ENCODE results near the gene CECR2. TPM values are rescaled to one million over a fixed set of nuclear protein-coding genes. Genes with fewer than 3 reads are reported as not detected.

The CECR2 gene
- total RNA-seq, 4 donors from 2014 or later = 12.3 to 29.6 (median 20.4) TPM

DNA sequence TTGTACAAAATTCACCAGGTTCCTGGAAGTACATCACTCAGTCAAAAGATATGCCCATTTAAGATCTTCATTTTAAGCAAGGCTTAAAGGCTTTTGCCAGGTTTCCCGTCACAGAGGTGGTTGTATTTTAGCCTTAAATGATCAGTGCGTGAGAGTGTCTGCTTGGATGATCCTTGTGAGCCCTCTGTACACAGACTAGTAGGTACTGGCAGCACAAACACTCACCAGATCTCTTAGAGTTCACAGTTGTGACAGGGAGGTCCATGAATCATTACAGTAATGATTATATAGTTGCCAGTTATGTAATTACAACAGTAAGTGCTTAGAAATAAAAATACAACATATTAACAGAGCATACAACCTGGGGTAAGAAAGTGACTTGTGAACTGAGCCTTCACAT is 109.9 kb downstream of the CECR2 start:
- no peaks in the 10 kb centered on the region for H3K9me3 ChIP-seq
- no peak for TF ChIP-seq POLR2A (IDR thresholded peaks at IDR 0.05)
- no peak for TF ChIP-seq CTCF (IDR thresholded peaks at IDR 0.05 in 4 of 5, conservative IDR thresholded peaks at IDR 0.05 in 1 of 5)
- peaks cover 51 to 53% of the 10 kb centered on the region in 2 donors for H3K4me1 ChIP-seq
- intact Hi-C loops (cut with DNase I; ENCODE audit: low total_unique reads) (no loop called here), in situ Hi-C loops (cut with MboI; ENCODE audit: low sequenced_read_pairs in 4 of 4) (loop anchor here in 3 of 4 donors (10.0 to 25.0 kb wide), 3 partner anchors 104 to 317 kb away; partner anchors contain the start of genes ADA2 (in 1 of the 3) and HDHD5 (in 1 of the 3))
- peak overlapping the region in 3 of 4 donors; percentile 41 to 89 (median 44) for H3K27ac ChIP-seq
- no peak for DNase-seq
- no peak overlapping the region for H3K4me3 ChIP-seq
- H3K27me3 ChIP-seq = no peaks in the 10 kb centered on the region
- ATAC-seq = no peak
- H3K36me3 ChIP-seq = no peaks in the 10 kb centered on the region

GRCh38 chr22:17481424-17481823 is 112.2 kb downstream of the CECR2 start:
- Histone ChIP-seq H3K9me3 (no peaks in the 10 kb centered on the region), H3K27ac (peak overlapping the region in 3 of 4 donors; percentile 25 to 34 (median 29)), H3K4me3 (no peak overlapping the region), H3K27me3 (no peaks in the 10 kb centered on the region), H3K4me1 (peaks cover 44 to 46% of the 10 kb centered on the region in 2 donors), H3K36me3 (no peaks in the 10 kb centered on the region)
- in situ Hi-C loops (cut with MboI; ENCODE audit: low sequenced_read_pairs in 4 of 4) = loop anchor here in 2 of 4 donors (25.0 kb wide), 2 partner anchors 269 to 319 kb away; partner anchors contain the start of genes ADA2 (in 1 of the 2) and HDHD5 (in 1 of the 2)
- no peak for ATAC-seq
- no peak for DNase-seq
- TF ChIP-seq CTCF (IDR thresholded peaks at IDR 0.05 in 4 of 5, conservative IDR thresholded peaks at IDR 0.05 in 1 of 5) = no peak
- no peak for TF ChIP-seq POLR2A (IDR thresholded peaks at IDR 0.05)
- intact Hi-C loops (cut with DNase I; ENCODE audit: low total_unique reads) = no loop called here

GRCh38 chr22:17483688-17484372 is 114.6 kb downstream of the CECR2 start:
- ATAC-seq (peak; percentile 97 to 99), DNase-seq (peak; percentile 54 to 76)
- TF ChIP-seq CTCF (IDR thresholded peaks at IDR 0.05 in 4 of 5, conservative IDR thresholded peaks at IDR 0.05 in 1 of 5) (no peak), POLR2A (IDR thresholded peaks at IDR 0.05) (no peak)
- peaks cover 28 to 29% of the 10 kb centered on the region in 2 donors for H3K4me1 ChIP-seq
- peak overlapping the region; percentile 80 to 88 (median 86) for H3K27ac ChIP-seq
- no peak overlapping the region for H3K4me3 ChIP-seq
- in situ Hi-C loops (cut with MboI; ENCODE audit: low sequenced_read_pairs in 4 of 4) = loop anchor here in 2 of 4 donors (25.0 kb wide), 2 partner anchors 272 to 322 kb away; partner anchors contain the start of genes ADA2 (in 1 of the 2) and HDHD5 (in 1 of the 2)
- H3K36me3 ChIP-seq = no peaks in the 10 kb centered on the region
- H3K9me3 ChIP-seq = no peaks in the 10 kb centered on the region
- H3K27me3 ChIP-seq = no peaks in the 10 kb centered on the region
- intact Hi-C loops (cut with DNase I; ENCODE audit: low total_unique reads) = no loop called here

- H3K4me3 ChIP-seq = no peak overlapping the region
- intact Hi-C loops (cut with DNase I; ENCODE audit: low total_unique reads) = loop anchor here (5.0 kb wide), 1 partner anchor 312 kb away; no protein-coding TSS in a partner anchor
- no peak for TF ChIP-seq CTCF (IDR thresholded peaks at IDR 0.05 in 4 of 5, conservative IDR thresholded peaks at IDR 0.05 in 1 of 5)
- TF ChIP-seq POLR2A (IDR thresholded peaks at IDR 0.05) = no peak
- DNase-seq (no peak), ATAC-seq (peak in 1 of 2 donors; percentile 18)
- H3K9me3 ChIP-seq = no peaks in the 10 kb centered on the region
- peak overlapping the region; percentile 80 to 88 (median 86) for H3K27ac ChIP-seq
- no peaks in the 10 kb centered on the region for H3K36me3 ChIP-seq
- H3K27me3 ChIP-seq = no peaks in the 10 kb centered on the region
- in situ Hi-C loops (cut with MboI; ENCODE audit: low sequenced_read_pairs in 4 of 4) = loop anchor here in 2 of 4 donors (25.0 kb wide), 2 partner anchors 272 to 322 kb away; partner anchors contain the start of genes ADA2 (in 1 of the 2) and HDHD5 (in 1 of the 2)
- H3K4me1 ChIP-seq = peaks cover 23 to 28% of the 10 kb centered on the region in 2 donors
Observed at GRCh38 chr22:17484608-17485007, 115.3 kb downstream of the CECR2 start.

Data from gastrocnemius medialis (tissue), 4 donors.